ENCODE measurements around the gene ATM.

The ATM gene

DNA sequence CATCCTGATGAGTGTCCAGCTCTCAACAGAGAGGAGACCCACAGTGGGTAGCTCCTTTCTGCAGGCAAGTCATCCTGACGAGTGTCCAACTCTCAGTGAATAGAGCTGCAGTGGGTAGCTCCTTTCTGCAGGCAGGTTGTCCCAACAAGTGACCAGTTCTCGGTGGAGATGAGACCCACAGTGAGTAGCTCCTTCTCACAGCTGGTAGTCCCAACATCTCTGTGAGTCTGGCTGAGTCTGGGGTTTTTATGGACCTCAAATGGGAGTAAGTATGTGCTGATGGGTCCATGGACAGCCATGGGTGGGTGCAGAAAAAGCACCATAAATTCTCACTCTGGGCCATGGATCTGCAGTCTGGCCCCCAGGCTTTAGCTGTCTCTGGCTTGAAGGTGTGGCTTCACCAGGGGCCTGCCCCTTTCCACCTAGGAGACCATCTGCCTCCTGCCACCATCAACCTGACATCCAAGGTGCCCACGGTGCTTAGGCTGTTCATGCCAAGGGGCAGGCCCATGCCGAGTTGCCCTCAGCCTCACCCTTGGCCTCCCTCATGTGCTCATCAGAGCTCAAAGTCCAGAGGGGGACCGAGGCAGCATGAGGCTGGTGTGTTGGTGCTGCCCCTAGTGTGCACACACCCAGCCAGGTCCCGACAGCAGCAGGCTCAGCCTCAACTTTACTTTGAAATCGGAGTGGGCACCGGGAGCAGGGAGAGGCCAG is 15.7 kb upstream of the ATM start:
- POLR2A ChIA-PET: no interaction called here
- CTCF ChIA-PET: no interaction called here
- TF ChIP-seq FOXK2 (IDR thresholded peaks at IDR 0.05) (no peak), HDGF (IDR thresholded peaks at IDR 0.05; ENCODE audit: borderline replicate concordance) (no peak), SUZ12 (IDR thresholded peaks at IDR 0.05) (no peak), TARDBP (IDR thresholded peaks at IDR 0.05) (no peak), LEF1 (IDR thresholded peaks at IDR 0.05; ENCODE audit: borderline replicate concordance) (no peak), SP1 (IDR thresholded peaks at IDR 0.05) (no peak), ZNF384 (IDR thresholded peaks at IDR 0.05) (no peak), ARNT (IDR thresholded peaks at IDR 0.05) (no peak), BHLHE40 (IDR thresholded peaks at IDR 0.05; ENCODE audit: borderline replicate concordance) (no peak), L3MBTL2 (conservative IDR thresholded peaks at IDR 0.05) (no peak), FOXM1 (IDR thresholded peaks at IDR 0.05; ENCODE audit: borderline replicate concordance) (no peak), NFRKB (IDR thresholded peaks at IDR 0.05) (no peak), CTBP1 (IDR thresholded peaks at IDR 0.05; ENCODE audit: borderline replicate concordance) (no peak), FOXA1 (IDR thresholded peaks at IDR 0.05) (no peak), ELF4 (IDR thresholded peaks at IDR 0.05) (no peak)
- TF ChIP-seq, protein P1, sequence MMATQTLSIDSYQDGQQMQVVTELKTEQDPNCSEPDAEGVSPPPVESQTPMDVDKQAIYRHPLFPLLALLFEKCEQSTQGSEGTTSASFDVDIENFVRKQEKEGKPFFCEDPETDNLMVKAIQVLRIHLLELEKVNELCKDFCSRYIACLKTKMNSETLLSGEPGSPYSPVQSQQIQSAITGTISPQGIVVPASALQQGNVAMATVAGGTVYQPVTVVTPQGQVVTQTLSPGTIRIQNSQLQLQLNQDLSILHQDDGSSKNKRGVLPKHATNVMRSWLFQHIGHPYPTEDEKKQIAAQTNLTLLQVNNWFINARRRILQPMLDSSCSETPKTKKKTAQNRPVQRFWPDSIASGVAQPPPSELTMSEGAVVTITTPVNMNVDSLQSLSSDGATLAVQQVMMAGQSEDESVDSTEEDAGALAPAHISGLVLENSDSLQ (IDR thresholded peaks at IDR 0.05): no peak
- DNase-seq (ENCODE audit: extremely low spot score): no peak

DNA sequence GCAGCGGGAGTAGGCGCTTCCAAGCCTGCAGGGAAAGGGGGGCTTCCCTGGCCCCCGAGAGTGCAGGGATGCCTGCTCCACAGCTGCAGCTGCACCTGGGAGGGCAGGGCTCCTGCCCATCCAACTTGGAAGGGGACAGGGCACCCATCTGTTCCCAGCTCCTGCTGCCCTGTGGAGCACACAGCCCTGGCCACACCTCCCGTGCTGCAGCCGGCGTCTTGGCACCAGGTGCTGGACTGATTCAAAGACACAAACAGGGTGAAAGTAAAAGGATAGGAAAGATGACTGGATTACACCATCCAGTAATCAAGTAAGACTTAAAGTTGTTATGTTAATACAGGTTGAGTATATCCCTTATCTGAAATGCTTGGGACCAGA is 15.2 kb upstream of the ATM start:
- DNase-seq (ENCODE audit: extremely low spot score): no peak
- ChIA-PET POLR2A (no interaction called here), CTCF (no interaction called here)
- TF ChIP-seq SP1 (IDR thresholded peaks at IDR 0.05) (no peak), FOXA1 (IDR thresholded peaks at IDR 0.05) (no peak), ARNT (IDR thresholded peaks at IDR 0.05) (no peak), SUZ12 (IDR thresholded peaks at IDR 0.05) (no peak), LEF1 (IDR thresholded peaks at IDR 0.05; ENCODE audit: borderline replicate concordance) (no peak), NFRKB (IDR thresholded peaks at IDR 0.05) (no peak), ZNF384 (IDR thresholded peaks at IDR 0.05) (no peak), L3MBTL2 (conservative IDR thresholded peaks at IDR 0.05) (no peak), ELF4 (IDR thresholded peaks at IDR 0.05) (no peak), FOXK2 (IDR thresholded peaks at IDR 0.05) (no peak), FOXM1 (IDR thresholded peaks at IDR 0.05; ENCODE audit: borderline replicate concordance) (no peak), BHLHE40 (IDR thresholded peaks at IDR 0.05; ENCODE audit: borderline replicate concordance) (no peak), HDGF (IDR thresholded peaks at IDR 0.05; ENCODE audit: borderline replicate concordance) (no peak), CTBP1 (IDR thresholded peaks at IDR 0.05; ENCODE audit: borderline replicate concordance) (no peak), TARDBP (IDR thresholded peaks at IDR 0.05) (no peak)
- TF ChIP-seq, protein P1 (IDR thresholded peaks at IDR 0.05): no peak

DNA sequence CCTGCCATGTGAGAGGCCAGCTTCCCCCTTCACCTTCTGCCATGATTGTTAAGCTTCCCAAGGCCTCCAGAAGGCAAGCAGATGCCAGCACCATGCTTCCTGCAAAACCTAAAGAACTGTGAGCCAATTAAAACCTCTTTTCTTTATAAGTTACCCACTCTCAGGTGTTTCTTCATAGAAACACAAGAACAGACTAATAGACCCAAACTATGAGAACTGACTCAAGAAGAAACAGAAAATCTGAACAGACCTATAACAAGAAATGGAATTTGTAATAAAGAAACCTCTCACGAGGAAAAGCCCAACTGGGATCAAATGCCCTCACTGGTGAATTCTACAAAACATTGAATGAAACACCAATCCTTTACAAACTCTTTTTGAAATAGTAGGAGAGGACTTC is 12.4 kb upstream of the ATM start:
- no peak for TF ChIP-seq HDGF (IDR thresholded peaks at IDR 0.05; ENCODE audit: borderline replicate concordance)
- no peak for TF ChIP-seq SUZ12 (IDR thresholded peaks at IDR 0.05)
- no peak for TF ChIP-seq TARDBP (IDR thresholded peaks at IDR 0.05)
- TF ChIP-seq ARNT (IDR thresholded peaks at IDR 0.05): no peak
- no peak for TF ChIP-seq FOXA1 (IDR thresholded peaks at IDR 0.05)
- TF ChIP-seq FOXM1 (IDR thresholded peaks at IDR 0.05; ENCODE audit: borderline replicate concordance): no peak
- TF ChIP-seq SP1 (IDR thresholded peaks at IDR 0.05): no peak
- TF ChIP-seq BHLHE40 (IDR thresholded peaks at IDR 0.05; ENCODE audit: borderline replicate concordance): no peak
- TF ChIP-seq L3MBTL2 (conservative IDR thresholded peaks at IDR 0.05): no peak
- no peak for TF ChIP-seq NFRKB (IDR thresholded peaks at IDR 0.05)
- TF ChIP-seq LEF1 (IDR thresholded peaks at IDR 0.05; ENCODE audit: borderline replicate concordance): no peak
- no peak for TF ChIP-seq ELF4 (IDR thresholded peaks at IDR 0.05)
- TF ChIP-seq, protein P1 (IDR thresholded peaks at IDR 0.05): no peak
- no peak for TF ChIP-seq ZNF384 (IDR thresholded peaks at IDR 0.05)
- TF ChIP-seq CTBP1 (IDR thresholded peaks at IDR 0.05; ENCODE audit: borderline replicate concordance): no peak
- TF ChIP-seq FOXK2 (IDR thresholded peaks at IDR 0.05): no peak
- DNase-seq (ENCODE audit: extremely low spot score): no peak
- POLR2A ChIA-PET: no interaction called here
- CTCF ChIA-PET: no interaction called here

DNA sequence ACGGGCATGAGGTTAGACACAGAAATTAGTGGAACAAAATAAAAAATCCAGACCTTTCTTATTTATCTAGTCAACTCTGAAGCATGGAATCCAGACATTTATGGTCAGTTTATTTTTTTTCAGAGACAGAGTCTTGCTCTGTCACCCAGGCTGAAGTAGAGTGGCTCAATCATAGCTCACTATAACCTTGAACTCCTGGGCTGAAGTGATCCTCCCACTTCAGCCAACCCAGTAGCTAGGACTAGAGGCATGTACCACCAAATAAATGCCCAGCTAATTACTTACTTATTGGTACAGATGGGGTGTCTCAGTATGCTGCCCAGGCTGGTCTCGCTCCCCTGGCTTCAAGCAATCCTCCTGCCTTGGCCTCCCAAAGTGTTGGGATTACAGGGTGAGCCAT is 9.1 kb upstream of the ATM start:
- ChIA-PET CTCF (no interaction called here), POLR2A (no interaction called here)
- DNase-seq (ENCODE audit: extremely low spot score): no peak
- no peak for TF ChIP-seq HDGF (IDR thresholded peaks at IDR 0.05; ENCODE audit: borderline replicate concordance)
- TF ChIP-seq FOXK2 (IDR thresholded peaks at IDR 0.05): no peak
- no peak for TF ChIP-seq ZNF384 (IDR thresholded peaks at IDR 0.05)
- no peak for TF ChIP-seq SUZ12 (IDR thresholded peaks at IDR 0.05)
- no peak for TF ChIP-seq NFRKB (IDR thresholded peaks at IDR 0.05)
- no peak for TF ChIP-seq SP1 (IDR thresholded peaks at IDR 0.05)
- no peak for TF ChIP-seq ARNT (IDR thresholded peaks at IDR 0.05)

DNA sequence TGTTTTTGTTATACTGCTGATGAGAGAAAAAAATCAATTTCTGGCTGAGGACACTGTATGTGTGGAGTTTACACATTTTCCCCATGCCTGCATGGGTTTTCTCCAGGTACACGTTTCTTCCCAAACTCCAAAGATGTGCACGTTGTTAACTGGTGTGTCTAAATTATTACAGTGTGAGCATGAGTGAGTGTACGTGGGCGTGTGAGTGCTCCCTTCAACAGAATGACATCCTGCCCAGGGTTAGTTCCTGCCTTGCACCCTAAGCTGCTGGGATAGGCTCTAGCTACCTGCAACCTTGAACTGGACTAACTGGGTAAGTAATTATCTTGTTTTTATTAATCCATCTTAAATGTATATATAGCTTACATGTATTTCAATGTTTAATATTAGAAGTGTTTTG is 5.9 kb upstream of the ATM start:
- ChIA-PET POLR2A (no interaction called here), CTCF (no interaction called here)
- no peak for DNase-seq (ENCODE audit: extremely low spot score)
- TF ChIP-seq ARNT (IDR thresholded peaks at IDR 0.05): no peak
- no peak for TF ChIP-seq HDGF (IDR thresholded peaks at IDR 0.05; ENCODE audit: borderline replicate concordance)
- no peak for TF ChIP-seq LEF1 (IDR thresholded peaks at IDR 0.05; ENCODE audit: borderline replicate concordance)
- TF ChIP-seq CTBP1 (IDR thresholded peaks at IDR 0.05; ENCODE audit: borderline replicate concordance): no peak
- TF ChIP-seq L3MBTL2 (conservative IDR thresholded peaks at IDR 0.05): no peak
- no peak for TF ChIP-seq SUZ12 (IDR thresholded peaks at IDR 0.05)
- no peak for TF ChIP-seq FOXM1 (IDR thresholded peaks at IDR 0.05; ENCODE audit: borderline replicate concordance)
- TF ChIP-seq BHLHE40 (IDR thresholded peaks at IDR 0.05; ENCODE audit: borderline replicate concordance): no peak
- TF ChIP-seq SP1 (IDR thresholded peaks at IDR 0.05): no peak
- TF ChIP-seq ZNF384 (IDR thresholded peaks at IDR 0.05): no peak
- no peak for TF ChIP-seq TARDBP (IDR thresholded peaks at IDR 0.05)
- TF ChIP-seq NFRKB (IDR thresholded peaks at IDR 0.05): no peak
- no peak for TF ChIP-seq FOXK2 (IDR thresholded peaks at IDR 0.05)
- no peak for TF ChIP-seq ELF4 (IDR thresholded peaks at IDR 0.05)
- TF ChIP-seq, protein P1 (IDR thresholded peaks at IDR 0.05): no peak
- TF ChIP-seq FOXA1 (IDR thresholded peaks at IDR 0.05): no peak

Data from HEK293T (cell line).